Omental fat pad (tissue), 4 donors: ENCODE measurements around the gene NR2C2. TPM values are rescaled to one million over a fixed set of nuclear protein-coding genes. Genes with fewer than 3 reads are reported as not detected.

ENCODE experiments used
- ATAC-seq: fragments of 150-250 bp; one replicate; pipeline ENCODE4 v1.9.1; 2016; ENCODE audit warnings: mild to moderate bottlenecking, moderate library complexity; ENCODE audit not compliant: low FRiP score
- DNase-seq: peaks from one replicate; pipeline ENCODE4 v3.0.0-alpha.2; 2019; ENCODE audit warnings: low spot score
- total RNA-seq, 4 donors: library from RNA; depleted of rRNA; stranded (reverse); fragments of >200 nt; gene quantifications; one replicate each; pipeline ENCODE4 v1.1.0, GENCODE V29; 2016
- TF ChIP-seq, protein P1 (sequence below), 3 donors: fragments of 450-650 bp; IDR thresholded peaks; one replicate each; pipeline ENCODE4 v1.5.1; 2016 to 2017; ENCODE audit warnings: antibody characterized with exemption in 3 of 3, mild to moderate bottlenecking in 3 of 3, moderate library complexity in 2 of 3

Gene NR2C2
- total RNA-seq, 4 donors from 2014 or later: 25.8 to 45.1 (median 37.8) TPM

DNA sequence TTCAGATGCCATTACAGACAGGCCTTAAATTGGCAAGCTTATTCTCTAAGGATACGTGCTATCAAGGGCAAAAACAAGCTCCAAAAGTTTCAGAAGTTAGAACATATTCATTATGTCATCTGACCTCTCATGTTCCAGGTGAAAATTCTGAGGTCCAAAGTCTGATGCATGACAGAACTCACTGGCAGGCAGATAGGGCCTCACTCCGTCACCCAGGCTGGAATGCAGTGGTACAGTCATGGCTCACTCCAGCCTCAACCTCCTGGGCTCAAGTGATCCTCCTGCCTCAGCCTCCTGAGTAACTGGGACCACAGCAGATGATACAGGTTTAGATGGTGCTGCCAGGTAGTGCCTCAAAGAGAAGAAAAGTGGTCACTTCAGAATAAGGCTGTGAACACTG lies 102.2 kb downstream of the NR2C2 start:
- no peak for DNase-seq
- TF ChIP-seq, protein P1, sequence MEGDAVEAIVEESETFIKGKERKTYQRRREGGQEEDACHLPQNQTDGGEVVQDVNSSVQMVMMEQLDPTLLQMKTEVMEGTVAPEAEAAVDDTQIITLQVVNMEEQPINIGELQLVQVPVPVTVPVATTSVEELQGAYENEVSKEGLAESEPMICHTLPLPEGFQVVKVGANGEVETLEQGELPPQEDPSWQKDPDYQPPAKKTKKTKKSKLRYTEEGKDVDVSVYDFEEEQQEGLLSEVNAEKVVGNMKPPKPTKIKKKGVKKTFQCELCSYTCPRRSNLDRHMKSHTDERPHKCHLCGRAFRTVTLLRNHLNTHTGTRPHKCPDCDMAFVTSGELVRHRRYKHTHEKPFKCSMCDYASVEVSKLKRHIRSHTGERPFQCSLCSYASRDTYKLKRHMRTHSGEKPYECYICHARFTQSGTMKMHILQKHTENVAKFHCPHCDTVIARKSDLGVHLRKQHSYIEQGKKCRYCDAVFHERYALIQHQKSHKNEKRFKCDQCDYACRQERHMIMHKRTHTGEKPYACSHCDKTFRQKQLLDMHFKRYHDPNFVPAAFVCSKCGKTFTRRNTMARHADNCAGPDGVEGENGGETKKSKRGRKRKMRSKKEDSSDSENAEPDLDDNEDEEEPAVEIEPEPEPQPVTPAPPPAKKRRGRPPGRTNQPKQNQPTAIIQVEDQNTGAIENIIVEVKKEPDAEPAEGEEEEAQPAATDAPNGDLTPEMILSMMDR (IDR thresholded peaks at IDR 0.05): no peak
- no peak for ATAC-seq

DNA sequence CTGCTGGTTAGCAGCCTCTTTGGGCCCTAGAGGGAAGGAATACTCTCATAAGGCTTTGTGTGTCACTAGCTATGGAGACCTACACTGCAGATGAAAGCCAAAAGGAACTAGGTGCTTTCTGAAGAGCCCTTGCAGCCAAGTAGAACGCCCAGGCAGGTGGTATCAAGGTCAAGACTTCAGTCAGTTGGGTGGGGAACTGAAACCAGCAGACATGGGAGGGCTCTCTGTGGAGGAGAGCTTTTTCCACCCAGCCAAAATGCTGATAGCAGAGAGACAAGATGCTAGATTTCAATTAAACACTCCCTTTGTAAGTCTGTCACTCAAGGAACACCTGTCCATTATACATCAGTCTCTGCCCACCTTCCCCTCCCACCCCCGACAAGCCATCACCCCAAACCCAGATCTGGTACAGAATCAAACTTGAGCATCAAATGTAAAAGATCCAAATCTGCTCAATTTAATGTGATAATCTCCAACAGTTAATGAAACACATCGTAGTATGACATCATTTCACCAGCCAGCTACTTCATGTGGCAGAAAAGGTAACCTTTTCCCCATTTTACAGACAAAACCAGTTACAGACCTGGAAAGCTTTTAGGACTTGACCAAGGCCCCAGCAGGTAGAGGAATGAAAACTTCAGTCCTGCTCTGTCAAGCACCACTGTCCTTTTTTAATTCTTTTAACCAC lies 103.2 kb downstream of the NR2C2 start:
- TF ChIP-seq, protein P1 (IDR thresholded peaks at IDR 0.05): no peak
- DNase-seq (no peak), ATAC-seq (no peak)

DNA sequence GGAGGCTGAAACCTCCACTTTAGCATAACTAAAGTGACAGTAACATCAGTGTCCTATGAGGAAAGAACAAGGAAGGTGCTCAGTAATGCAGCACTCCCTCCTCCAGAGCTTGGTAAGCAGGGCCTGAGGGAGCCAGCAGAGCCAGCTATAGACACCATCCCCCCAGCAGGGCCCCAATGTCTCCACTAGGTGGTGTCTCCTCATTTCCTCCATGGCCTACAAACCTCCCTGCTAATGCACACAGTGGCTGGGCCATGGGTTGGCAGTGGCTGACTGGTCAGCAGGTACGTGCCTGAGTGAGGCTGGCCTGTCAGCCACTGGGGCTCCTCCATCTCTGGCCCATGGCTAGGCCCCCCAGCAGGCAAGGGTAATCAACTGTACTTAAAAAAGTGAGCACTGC lies 104.1 kb downstream of the NR2C2 start:
- DNase-seq (no peak), ATAC-seq (peak; percentile 64)
- TF ChIP-seq, protein P1 (IDR thresholded peaks at IDR 0.05): no peak

DNA sequence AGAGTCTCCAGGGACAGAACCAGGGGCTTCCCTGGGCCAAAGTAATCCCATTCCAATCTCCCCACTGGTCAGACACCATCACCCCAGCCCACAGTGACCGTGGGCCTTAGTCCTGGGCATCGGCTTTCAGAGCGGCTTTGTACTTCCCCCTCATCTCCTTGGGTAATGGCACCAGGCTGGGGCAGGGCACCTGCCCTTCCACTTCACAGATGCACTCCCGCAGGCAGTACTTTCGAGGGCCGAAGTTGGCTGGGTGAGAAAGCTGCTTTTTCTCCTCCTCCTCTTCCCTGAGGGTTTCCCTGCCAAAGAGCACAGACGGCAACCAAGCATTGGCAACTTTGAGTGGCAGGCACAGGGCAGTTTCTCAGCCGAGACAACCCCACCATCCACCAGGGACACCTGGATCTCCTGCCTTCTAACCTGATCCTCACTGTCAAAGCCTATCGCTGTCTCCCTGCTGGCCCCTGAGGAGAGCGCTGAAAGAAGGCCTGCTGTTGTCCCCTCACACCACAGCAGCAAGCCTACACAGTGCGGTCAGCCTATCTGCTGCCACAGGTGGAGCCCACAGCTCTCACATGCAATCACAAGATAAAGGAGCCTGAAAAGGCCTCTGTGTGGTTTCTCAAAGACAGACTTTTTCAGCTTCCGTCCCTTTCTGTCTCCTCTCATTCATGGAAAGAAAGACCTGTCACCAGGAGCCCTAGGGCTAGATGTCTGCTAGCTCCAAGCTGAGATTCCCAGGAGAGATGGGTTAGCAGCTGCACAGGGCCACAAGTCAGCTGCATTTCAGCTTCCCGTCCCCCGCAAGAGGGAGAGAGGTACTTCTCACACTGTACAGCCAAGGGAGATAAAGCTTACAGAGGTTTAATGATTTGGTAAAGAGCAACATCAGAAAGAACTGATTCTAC lies 105.2 kb downstream of the NR2C2 start:
- TF ChIP-seq, protein P1 (IDR thresholded peaks at IDR 0.05): no peak
- ATAC-seq (no peak), DNase-seq (no peak)

DNA sequence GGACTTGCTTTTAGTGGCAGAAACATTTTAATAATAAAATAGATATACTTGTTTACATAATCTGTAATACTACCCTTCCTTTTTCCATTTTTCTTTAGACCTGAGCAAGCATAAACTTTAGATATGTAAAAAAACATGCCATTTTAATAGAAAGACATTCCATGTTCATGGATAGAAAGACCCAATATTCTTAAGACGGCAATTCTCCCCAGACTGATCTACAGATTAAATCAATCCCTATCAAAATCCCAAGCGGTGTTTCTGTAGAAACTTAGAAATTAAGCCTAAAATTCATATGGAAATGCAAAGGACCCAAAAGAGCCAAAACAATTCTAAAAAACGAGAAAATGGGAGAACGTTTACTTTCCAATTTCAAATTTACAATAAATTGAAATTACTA lies 106.2 kb downstream of the NR2C2 start:
- no peak for ATAC-seq
- no peak for DNase-seq
- TF ChIP-seq, protein P1 (IDR thresholded peaks at IDR 0.05): no peak

DNA sequence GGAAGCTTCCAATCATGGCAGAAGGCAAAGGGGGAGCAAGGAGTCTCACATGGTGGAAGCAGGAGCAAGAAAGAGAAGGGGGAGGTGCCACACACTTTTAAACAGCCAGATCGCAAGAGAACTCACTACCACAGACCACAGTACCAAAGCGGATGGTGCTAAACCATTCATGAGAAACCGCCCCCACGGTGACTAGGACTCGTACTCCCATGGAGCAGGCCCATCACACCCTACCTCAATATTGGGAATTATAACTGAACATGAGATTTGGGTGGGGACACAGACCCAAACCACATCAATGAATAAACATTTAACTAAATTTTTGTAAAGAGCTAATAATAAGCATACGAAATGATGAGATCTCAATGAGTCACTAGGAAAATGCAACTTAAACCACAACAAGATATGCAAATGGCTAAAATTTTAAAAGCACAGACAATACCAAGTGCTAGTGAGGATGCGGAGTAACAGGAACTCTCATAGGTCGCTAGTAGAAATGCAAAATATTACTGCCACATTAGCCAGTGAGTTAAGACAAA lies 107.7 kb downstream of the NR2C2 start:
- DNase-seq (no peak), ATAC-seq (no peak)
- TF ChIP-seq, protein P1 (IDR thresholded peaks at IDR 0.05): no peak
